ENCODE data around the gene AAMP. TPM values are rescaled to one million over a fixed set of nuclear protein-coding genes. Genes with fewer than 3 reads are reported as not detected.

AAMP gene
- total and polyA plus RNA-seq, 2 donors (not counting 3 experiments of a cell fraction or from before 2014, with no cell fraction given): 69.3 to 84.4 TPM

- Histone ChIP-seq H2AFZ (ENCODE audit: low read depth, low read length) (no peak overlapping the region), H3K9me1 (replicated peaks; ENCODE audit: control insufficient read depth, extremely low read depth, insufficient read depth, low read length) (no peaks in the 10 kb centered on the region), H3K27ac (ENCODE audit: insufficient read depth, low read depth, low read length) (no peak overlapping the region), H3K27me3 (ENCODE audit: control insufficient read depth in 2 of 2, insufficient read depth in 2 of 2, low read length in 2 of 2) (no peaks in the 10 kb centered on the region), H3K79me2 (ENCODE audit: control insufficient read depth, insufficient read depth, low read length) (no peaks in the 10 kb centered on the region), H3K36me3 (ENCODE audit: control insufficient read depth in 2 of 2, extremely low read depth in 1 of 2, insufficient read depth in 2 of 2, low read length in 2 of 2) (no peaks in the 10 kb centered on the region), H3K4me3 (replicated peaks in 1 of 3; ENCODE audit: insufficient read depth in 1 of 3, low read depth in 1 of 3, low read length in 3 of 3) (no peak overlapping the region), H3K9ac (replicated peaks; ENCODE audit: extremely low read depth, insufficient read depth, low read length) (no peak overlapping the region), H3K4me2 (ENCODE audit: insufficient read depth, low read length) (no peak overlapping the region), H4K20me1 (replicated peaks; ENCODE audit: control insufficient read depth, extremely low read depth, insufficient read depth, low read length) (no peaks in the 10 kb centered on the region), H3K9me3 (replicated peaks; ENCODE audit: control insufficient read depth, insufficient read depth, low read length) (no peaks in the 10 kb centered on the region), H3K4me1 (ENCODE audit: control insufficient read depth, extremely low read depth, insufficient read depth, low read length) (no peaks in the 10 kb centered on the region)
- intact Hi-C loops (cut with micrococcal nuclease): no loop called here
- dilution Hi-C loops (cut with MboI; ENCODE audit: extremely low pct_ligation_motif_present, low sequenced_read_pairs): no loop called here
- TF ChIP-seq GATA2 (IDR thresholded peaks at IDR 0.05; ENCODE audit: insufficient read depth, insufficient read length, low read depth, low read length) (no peak), MYC (IDR thresholded peaks at IDR 0.05; ENCODE audit: low read depth, low read length) (no peak), EZH2 (IDR thresholded peaks at IDR 0.05; ENCODE audit: borderline replicate concordance, low read depth, low read length, severe bottlenecking) (no peak), POLR2A (IDR thresholded peaks at IDR 0.05; ENCODE audit: low read depth, low read length) (no peak), POLR2AphosphoS5 (IDR thresholded peaks at IDR 0.05; ENCODE audit: insufficient read depth, low read depth, low read length) (no peak), JUN (IDR thresholded peaks at IDR 0.05; ENCODE audit: borderline replicate concordance, insufficient read depth, insufficient read length, low read depth) (no peak), CTCF (IDR thresholded peaks at IDR 0.05; ENCODE audit: extremely low read depth in 1 of 2, insufficient read depth in 1 of 2, low read depth in 1 of 2, low read length in 2 of 2) (no peak), MAX (IDR thresholded peaks at IDR 0.05; ENCODE audit: insufficient read depth, insufficient read length) (no peak), FOS (IDR thresholded peaks at IDR 0.05; ENCODE audit: borderline replicate concordance, insufficient read depth, low read length) (no peak)
- CTCF ChIA-PET: interaction anchor here (1.2 to 3.8 kb wide), 3 partner anchors 15 to 49 kb away, joined by 3 to 15 read pairs (median 13); partner anchors contain the start of gene CATIP
- POLR2A ChIA-PET: interaction anchor here (1.6 kb wide), 1 partner anchor 15 kb away, joined by 4 read pairs; no protein-coding TSS in a partner anchor
- BruUV-seq (replicated peaks): no TSS peak
- DNase-seq (ENCODE audit: low read depth, low spot score) (no peak), FAIRE-seq (no peak)
Observed at GRCh38 chr2:218307415-218308090, 37.6 kb upstream of the AAMP start.

Measured in endothelial cell of umbilical vein (primary cell).